SK-N-SH (cell line): ENCODE results near the gene GLIS1. TPM values are rescaled to one million over a fixed set of nuclear protein-coding genes. Genes with fewer than 3 reads are reported as not detected.

ENCODE experiments used
- CTCF ChIA-PET: fragments of 300-600, 350-600 bp; formaldehyde crosslinking; extraction: SDS; loops from one replicate; lab custom pipeline; 2021; lab: Yijun Ruan, JAX
- POLR2A ChIA-PET: fragments of 350-600 bp; sonication (Branson Sonifier 250); formaldehyde crosslinking; extraction: SDS; loops from one replicate; lab custom pipeline; 2020; ENCODE audit warnings: antibody characterized with exemption, inconsistent platforms; lab: Yijun Ruan, JAX
- DNase-seq: peaks from one replicate; pipeline ENCODE4 v3.0.0; 2012
- H2AFZ ChIP-seq: fragments of 200-600 bp; sonication (generic); 2 replicates; pipeline ENCODE4 v1.8.1; 2016; ENCODE audit warnings: antibody characterized with exemption, mild to moderate bottlenecking, low read depth
- H3F3A ChIP-seq: fragments of 200-600 bp; sonication (generic); replicated peaks from 2 replicates; pipeline ENCODE3; 2016; ENCODE audit warnings: antibody characterized with exemption, mild to moderate bottlenecking; ENCODE audit not compliant: insufficient read depth
- H3K27ac ChIP-seq, 2 experiments: fragments of 200-500 bp in 1 of 2; fragments of 200-600 bp in 1 of 2; sonication (Bioruptor generic) in 1 of 2; sonication (generic), shearing (Covaris generic) in 1 of 2; 2 replicates each; pipeline versions ENCODE4 v1.5.1 to v1.6.1; 2014 to 2016; ENCODE audit warnings: low read depth in 2 of 2, inconsistent platforms in 1 of 2, low read length in 1 of 2, mild to moderate bottlenecking in 1 of 2, mixed read lengths in 1 of 2
- H3K27me3 ChIP-seq: fragments of 200-600 bp; sonication (generic), shearing (Covaris generic); 2 replicates; pipeline ENCODE4 v1.6.1; 2016; ENCODE audit warnings: mixed run types; ENCODE audit not compliant: insufficient read depth
- H3K36me3 ChIP-seq, 2 experiments: fragments of 200-500 bp in 1 of 2; fragments of 200-600 bp in 1 of 2; sonication (Bioruptor generic) in 1 of 2; sonication (generic) in 1 of 2; replicated peaks in 1 of 2; 2 replicates each; pipeline versions ENCODE3 to v1.5.1; 2014 to 2016; ENCODE audit warnings: low read length in 1 of 2, mild to moderate bottlenecking in 1 of 2; ENCODE audit not compliant: insufficient read depth in 2 of 2, control insufficient read depth in 1 of 2
- H3K4me1 ChIP-seq, 2 experiments: fragments of 200-500 bp in 1 of 2; fragments of 200-600 bp in 1 of 2; sonication (Bioruptor generic) in 1 of 2; sonication (generic), shearing (Covaris generic) in 1 of 2; 2 replicates each; pipeline versions ENCODE4 v1.5.1 to v1.6.1; 2014 to 2016; ENCODE audit warnings: low read depth in 1 of 2, low read length in 1 of 2, mixed run types in 1 of 2; ENCODE audit not compliant: insufficient read depth in 2 of 2, control insufficient read depth in 1 of 2
- H3K4me2 ChIP-seq: fragments of 200-600 bp; sonication (generic), shearing (Covaris generic); 2 replicates; pipeline ENCODE4 v1.6.1; 2017; ENCODE audit warnings: mixed run types
- H3K4me3 ChIP-seq, 2 experiments: fragments of 200-500 bp in 1 of 2; fragments of 200-600 bp in 1 of 2; sonication (Bioruptor generic) in 1 of 2; sonication (generic), shearing (Covaris generic) in 1 of 2; 2 replicates each; pipeline versions ENCODE4 v1.5.1 to v1.8.1; 2014 to 2016; ENCODE audit warnings: low read depth in 2 of 2, inconsistent platforms in 1 of 2, low read length in 1 of 2, mild to moderate bottlenecking in 1 of 2, mixed read lengths in 1 of 2, moderate library complexity in 1 of 2
- H3K79me2 ChIP-seq: fragments of 200-600 bp; sonication (generic); 2 replicates; pipeline ENCODE4 v1.8.1; 2017; ENCODE audit warnings: mild to moderate bottlenecking; ENCODE audit not compliant: insufficient read depth
- H3K9ac ChIP-seq: fragments of 200-600 bp; sonication (generic); 2 replicates; pipeline ENCODE4 v1.6.1; 2017; ENCODE audit warnings: mixed run types
- H3K9me2 ChIP-seq: fragments of 200-600 bp; sonication (generic); 2 replicates; pipeline ENCODE4 v1.6.1; 2017; ENCODE audit warnings: mixed run types
- H3K9me3 ChIP-seq: fragments of 200-600 bp; sonication (generic); 2 replicates; pipeline ENCODE4 v1.6.1; 2017; ENCODE audit warnings: mixed run types, mild to moderate bottlenecking, moderate library complexity
- H4K20me1 ChIP-seq: fragments of 200-600 bp; sonication (generic); 2 replicates; pipeline ENCODE4 v1.6.1; 2017; ENCODE audit warnings: mild to moderate bottlenecking, mixed run types; ENCODE audit not compliant: insufficient read depth
- CHD2 ChIP-seq: fragments of 150-350 bp; IDR thresholded peaks from 2 replicates; pipeline ENCODE4 v1.6.1; 2018; ENCODE audit warnings: low read length; ENCODE audit not compliant: partially characterized antibody
- CTCF ChIP-seq: fragments of 200-600 bp; sonication (generic); IDR thresholded peaks from 2 replicates; pipeline ENCODE4 v1.6.1; 2017; ENCODE audit warnings: antibody characterized with exemption, mild to moderate bottlenecking, moderate library complexity
- EZH2phosphoT487 ChIP-seq: fragments of 200-600 bp; sonication (generic); IDR thresholded peaks from 2 replicates; pipeline ENCODE4 v1.6.1; 2017; ENCODE audit warnings: low read depth, mixed run types, mild to moderate bottlenecking, antibody characterized with exemption, moderate library complexity, borderline replicate concordance
- FOSL2 ChIP-seq: IDR thresholded peaks from 2 replicates; pipeline ENCODE4 v1.4.0; 2012; ENCODE audit warnings: low read depth, mild to moderate bottlenecking, moderate library complexity, borderline replicate concordance
- FOXJ3 ChIP-seq: sonication (generic); formaldehyde crosslinking; IDR thresholded peaks from 2 replicates; pipeline ENCODE4 v1.5.1; 2020; ENCODE audit warnings: mild to moderate bottlenecking, missing genetic modification reagents
- GABPA ChIP-seq: IDR thresholded peaks from 2 replicates; pipeline ENCODE4 v1.4.0; 2012; ENCODE audit warnings: low read depth, mild to moderate bottlenecking
- MEF2A ChIP-seq: IDR thresholded peaks from 2 replicates; pipeline ENCODE4 v1.4.0; 2012; ENCODE audit warnings: low read depth, borderline replicate concordance
- MXI1 ChIP-seq: IDR thresholded peaks from 2 replicates; pipeline ENCODE4 v1.6.1; 2012; ENCODE audit warnings: mild to moderate bottlenecking, low read depth, low read length, improper control_type of control experiment
- NRF1 ChIP-seq: IDR thresholded peaks from 2 replicates; pipeline ENCODE4 v1.6.1; 2012; ENCODE audit warnings: low read depth, mild to moderate bottlenecking, low read length
- RCOR1 ChIP-seq: fragments of 150-350 bp; IDR thresholded peaks from 2 replicates; pipeline ENCODE4 v1.6.1; 2017; ENCODE audit warnings: antibody characterized with exemption, low read length
- RXRA ChIP-seq: IDR thresholded peaks from 2 replicates; pipeline ENCODE4 v1.4.0; 2012; ENCODE audit warnings: low read depth, mild to moderate bottlenecking, borderline replicate concordance
- TAF1 ChIP-seq: IDR thresholded peaks from 2 replicates; pipeline ENCODE4 v1.6.1; 2012; ENCODE audit warnings: low read depth, mild to moderate bottlenecking, low read length, moderate library complexity, borderline replicate concordance
- TCF12 ChIP-seq: IDR thresholded peaks from 2 replicates; pipeline ENCODE4 v1.4.0; 2012
- TEAD4 ChIP-seq: IDR thresholded peaks from 2 replicates; pipeline ENCODE4 v1.4.0; 2012; ENCODE audit warnings: mild to moderate bottlenecking, borderline replicate concordance; ENCODE audit not compliant: insufficient read depth
- YY1 ChIP-seq: IDR thresholded peaks from 2 replicates; pipeline ENCODE4 v1.4.0; 2012; ENCODE audit warnings: low read depth, mild to moderate bottlenecking
- WGBS: methylation state at CpG from one replicate; pipeline ENCODE4 v1.1.6; 2017; ENCODE audit warnings: low lambda C conversion rate; 5-methylcytosine and 5-hydroxymethylcytosine counted together
- polyA plus RNA-seq, 3 experiments: library from polyadenylated mRNA; depleted of rRNA; stranded (reverse); fragments of >200 nt; gene quantifications; 2 replicates each; pipeline ENCODE4 v1.2.3, GENCODE V29; 2012
- TF ChIP-seq, protein P1 (sequence below): IDR thresholded peaks from 2 replicates; pipeline ENCODE4 v1.6.1; 2012; ENCODE audit warnings: mild to moderate bottlenecking, low read depth, low read length, moderate library complexity
- TF ChIP-seq, protein P2 (sequence below): IDR thresholded peaks from 2 replicates; pipeline ENCODE4 v1.4.0; 2012; ENCODE audit warnings: low read depth, borderline replicate concordance

Gene GLIS1
- polyA plus RNA-seq, 1 of the 3 experiments (the other 2 are of a cell fraction), result 0.13 TPM

DNA sequence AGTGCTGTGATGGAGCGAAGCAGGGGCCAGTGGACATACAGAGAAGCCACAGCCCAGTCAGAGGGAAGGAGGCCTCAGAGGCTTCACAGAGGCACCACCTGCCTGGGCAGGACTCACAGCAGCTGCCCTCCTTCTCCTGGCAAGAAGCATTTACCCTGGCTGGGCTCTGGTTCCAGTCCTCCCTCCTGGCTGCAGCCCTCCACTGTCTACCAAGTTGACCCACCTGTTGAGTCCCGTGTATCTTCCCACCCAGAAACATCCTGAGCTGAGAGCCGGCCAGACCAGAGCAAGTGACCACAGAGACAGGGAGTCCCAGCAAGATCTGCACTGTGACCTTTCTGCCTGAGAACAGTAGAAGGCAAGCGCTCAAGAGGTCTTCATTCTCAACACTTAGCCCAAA is 49.7 kb downstream of the GLIS1 start:
- ChIA-PET POLR2A (no interaction called here), CTCF (interaction anchor here (1.1 to 2.7 kb wide), 3 partner anchors 13 to 245 kb away, joined by 3 to 11 read pairs (median 4); no protein-coding TSS in a partner anchor)
- no peaks in the 10 kb centered on the region for H3K36me3 ChIP-seq
- H3K79me2 ChIP-seq, result no peaks in the 10 kb centered on the region
- no peaks in the 10 kb centered on the region for H3K9me3 ChIP-seq
- no peak overlapping the region for H3K4me2 ChIP-seq
- H3F3A ChIP-seq, result peaks cover 4% of the 10 kb centered on the region
- H3K4me3 ChIP-seq, result no peak overlapping the region
- DNase-seq, result no peak
- no peak overlapping the region for H3K9ac ChIP-seq
- no peaks in the 10 kb centered on the region for H4K20me1 ChIP-seq
- no peaks in the 10 kb centered on the region for H3K27me3 ChIP-seq
- no peak overlapping the region for H2AFZ ChIP-seq
- 85% methylated on average over 4 of the region's 4 CpGs for WGBS
- peaks cover 15 to 57% of the 10 kb centered on the region in 2 experiments; a peak in 1 of 4 replicates for H3K4me1 ChIP-seq
- H3K27ac ChIP-seq, result no peak overlapping the region
- H3K9me2 ChIP-seq, result no peaks in the 10 kb centered on the region
- TF ChIP-seq TCF12 (no peak), NRF1 (no peak), TAF1 (no peak), GABPA (no peak), EZH2phosphoT487 (no peak), CTCF (no peak), TEAD4 (no peak), RCOR1 (no peak), MXI1 (no peak), FOSL2 (no peak), FOXJ3 (no peak), YY1 (no peak), CHD2 (no peak), MEF2A (no peak), RXRA (no peak)
- TF ChIP-seq, protein P1, sequence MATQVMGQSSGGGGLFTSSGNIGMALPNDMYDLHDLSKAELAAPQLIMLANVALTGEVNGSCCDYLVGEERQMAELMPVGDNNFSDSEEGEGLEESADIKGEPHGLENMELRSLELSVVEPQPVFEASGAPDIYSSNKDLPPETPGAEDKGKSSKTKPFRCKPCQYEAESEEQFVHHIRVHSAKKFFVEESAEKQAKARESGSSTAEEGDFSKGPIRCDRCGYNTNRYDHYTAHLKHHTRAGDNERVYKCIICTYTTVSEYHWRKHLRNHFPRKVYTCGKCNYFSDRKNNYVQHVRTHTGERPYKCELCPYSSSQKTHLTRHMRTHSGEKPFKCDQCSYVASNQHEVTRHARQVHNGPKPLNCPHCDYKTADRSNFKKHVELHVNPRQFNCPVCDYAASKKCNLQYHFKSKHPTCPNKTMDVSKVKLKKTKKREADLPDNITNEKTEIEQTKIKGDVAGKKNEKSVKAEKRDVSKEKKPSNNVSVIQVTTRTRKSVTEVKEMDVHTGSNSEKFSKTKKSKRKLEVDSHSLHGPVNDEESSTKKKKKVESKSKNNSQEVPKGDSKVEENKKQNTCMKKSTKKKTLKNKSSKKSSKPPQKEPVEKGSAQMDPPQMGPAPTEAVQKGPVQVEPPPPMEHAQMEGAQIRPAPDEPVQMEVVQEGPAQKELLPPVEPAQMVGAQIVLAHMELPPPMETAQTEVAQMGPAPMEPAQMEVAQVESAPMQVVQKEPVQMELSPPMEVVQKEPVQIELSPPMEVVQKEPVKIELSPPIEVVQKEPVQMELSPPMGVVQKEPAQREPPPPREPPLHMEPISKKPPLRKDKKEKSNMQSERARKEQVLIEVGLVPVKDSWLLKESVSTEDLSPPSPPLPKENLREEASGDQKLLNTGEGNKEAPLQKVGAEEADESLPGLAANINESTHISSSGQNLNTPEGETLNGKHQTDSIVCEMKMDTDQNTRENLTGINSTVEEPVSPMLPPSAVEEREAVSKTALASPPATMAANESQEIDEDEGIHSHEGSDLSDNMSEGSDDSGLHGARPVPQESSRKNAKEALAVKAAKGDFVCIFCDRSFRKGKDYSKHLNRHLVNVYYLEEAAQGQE, result no peak
- TF ChIP-seq, protein P2, sequence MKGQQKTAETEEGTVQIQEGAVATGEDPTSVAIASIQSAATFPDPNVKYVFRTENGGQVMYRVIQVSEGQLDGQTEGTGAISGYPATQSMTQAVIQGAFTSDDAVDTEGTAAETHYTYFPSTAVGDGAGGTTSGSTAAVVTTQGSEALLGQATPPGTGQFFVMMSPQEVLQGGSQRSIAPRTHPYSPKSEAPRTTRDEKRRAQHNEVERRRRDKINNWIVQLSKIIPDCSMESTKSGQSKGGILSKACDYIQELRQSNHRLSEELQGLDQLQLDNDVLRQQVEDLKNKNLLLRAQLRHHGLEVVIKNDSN, result no peak
